AML-193 (cell line): ENCODE measurements around the gene PTGES3L.
"Not testable (repeated sequence)": the region's sequence is repeated elsewhere in the genome, so short reads cannot be mapped to it uniquely, and the experiment has no call there.

ENCODE experiments used
- DNase-seq, 2 experiments: peaks; one replicate each; lab custom pipeline; 2025; lab: John Stamatoyannopoulos, UW

PTGES3L gene

GRCh38 chr17:42919522-42920077 is 60.3 kb downstream of the PTGES3L start:
- not testable (repeated sequence) for DNase-seq

GRCh38 chr17:42918902-42919521 is 60.9 kb downstream of the PTGES3L start:
- DNase-seq: no peak
